ENCODE data around the gene TRPC1.

DNA sequence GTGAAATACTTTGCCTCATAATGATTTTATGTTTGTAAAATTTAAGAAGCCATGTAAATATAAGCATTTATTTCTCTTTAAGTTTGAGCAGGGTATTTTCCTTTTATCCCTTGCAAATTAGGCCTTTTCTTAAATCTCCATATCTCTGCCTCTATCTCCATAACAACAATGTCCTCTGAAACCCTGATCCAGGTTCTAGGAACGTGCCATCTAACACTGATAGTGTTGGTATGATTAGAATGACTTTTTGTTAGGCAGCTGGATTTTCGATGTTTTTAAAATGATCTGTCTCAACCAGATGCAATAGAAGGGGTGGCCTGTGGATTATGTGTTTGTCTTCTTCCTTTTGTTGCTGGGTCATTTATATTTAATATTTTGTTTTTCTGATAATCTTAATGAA lies 77.9 kb downstream of the TRPC1 start:
- no peak for TF ChIP-seq TAF1 (IDR thresholded peaks at IDR 0.05; ENCODE audit: low read depth)
- TF ChIP-seq, protein P1, sequence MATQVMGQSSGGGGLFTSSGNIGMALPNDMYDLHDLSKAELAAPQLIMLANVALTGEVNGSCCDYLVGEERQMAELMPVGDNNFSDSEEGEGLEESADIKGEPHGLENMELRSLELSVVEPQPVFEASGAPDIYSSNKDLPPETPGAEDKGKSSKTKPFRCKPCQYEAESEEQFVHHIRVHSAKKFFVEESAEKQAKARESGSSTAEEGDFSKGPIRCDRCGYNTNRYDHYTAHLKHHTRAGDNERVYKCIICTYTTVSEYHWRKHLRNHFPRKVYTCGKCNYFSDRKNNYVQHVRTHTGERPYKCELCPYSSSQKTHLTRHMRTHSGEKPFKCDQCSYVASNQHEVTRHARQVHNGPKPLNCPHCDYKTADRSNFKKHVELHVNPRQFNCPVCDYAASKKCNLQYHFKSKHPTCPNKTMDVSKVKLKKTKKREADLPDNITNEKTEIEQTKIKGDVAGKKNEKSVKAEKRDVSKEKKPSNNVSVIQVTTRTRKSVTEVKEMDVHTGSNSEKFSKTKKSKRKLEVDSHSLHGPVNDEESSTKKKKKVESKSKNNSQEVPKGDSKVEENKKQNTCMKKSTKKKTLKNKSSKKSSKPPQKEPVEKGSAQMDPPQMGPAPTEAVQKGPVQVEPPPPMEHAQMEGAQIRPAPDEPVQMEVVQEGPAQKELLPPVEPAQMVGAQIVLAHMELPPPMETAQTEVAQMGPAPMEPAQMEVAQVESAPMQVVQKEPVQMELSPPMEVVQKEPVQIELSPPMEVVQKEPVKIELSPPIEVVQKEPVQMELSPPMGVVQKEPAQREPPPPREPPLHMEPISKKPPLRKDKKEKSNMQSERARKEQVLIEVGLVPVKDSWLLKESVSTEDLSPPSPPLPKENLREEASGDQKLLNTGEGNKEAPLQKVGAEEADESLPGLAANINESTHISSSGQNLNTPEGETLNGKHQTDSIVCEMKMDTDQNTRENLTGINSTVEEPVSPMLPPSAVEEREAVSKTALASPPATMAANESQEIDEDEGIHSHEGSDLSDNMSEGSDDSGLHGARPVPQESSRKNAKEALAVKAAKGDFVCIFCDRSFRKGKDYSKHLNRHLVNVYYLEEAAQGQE (IDR thresholded peaks at IDR 0.05; ENCODE audit: low read depth) = no peak

All from Ishikawa (cell line).